Measurements from ENCODE around the gene POLR2A. TPM values are rescaled to one million over a fixed set of nuclear protein-coding genes. Genes with fewer than 3 reads are reported as not detected.

Gene POLR2A
- total RNA-seq (100 to 1,000 TPM; 165 to 501 (median 225) TPM), polyA plus RNA-seq (10 to 100 TPM; 43.6 to 82.4 TPM), total RNA-seq (774 reads per million, percentile 99 among the genes with 10 or more reads in this experiment)

DNA sequence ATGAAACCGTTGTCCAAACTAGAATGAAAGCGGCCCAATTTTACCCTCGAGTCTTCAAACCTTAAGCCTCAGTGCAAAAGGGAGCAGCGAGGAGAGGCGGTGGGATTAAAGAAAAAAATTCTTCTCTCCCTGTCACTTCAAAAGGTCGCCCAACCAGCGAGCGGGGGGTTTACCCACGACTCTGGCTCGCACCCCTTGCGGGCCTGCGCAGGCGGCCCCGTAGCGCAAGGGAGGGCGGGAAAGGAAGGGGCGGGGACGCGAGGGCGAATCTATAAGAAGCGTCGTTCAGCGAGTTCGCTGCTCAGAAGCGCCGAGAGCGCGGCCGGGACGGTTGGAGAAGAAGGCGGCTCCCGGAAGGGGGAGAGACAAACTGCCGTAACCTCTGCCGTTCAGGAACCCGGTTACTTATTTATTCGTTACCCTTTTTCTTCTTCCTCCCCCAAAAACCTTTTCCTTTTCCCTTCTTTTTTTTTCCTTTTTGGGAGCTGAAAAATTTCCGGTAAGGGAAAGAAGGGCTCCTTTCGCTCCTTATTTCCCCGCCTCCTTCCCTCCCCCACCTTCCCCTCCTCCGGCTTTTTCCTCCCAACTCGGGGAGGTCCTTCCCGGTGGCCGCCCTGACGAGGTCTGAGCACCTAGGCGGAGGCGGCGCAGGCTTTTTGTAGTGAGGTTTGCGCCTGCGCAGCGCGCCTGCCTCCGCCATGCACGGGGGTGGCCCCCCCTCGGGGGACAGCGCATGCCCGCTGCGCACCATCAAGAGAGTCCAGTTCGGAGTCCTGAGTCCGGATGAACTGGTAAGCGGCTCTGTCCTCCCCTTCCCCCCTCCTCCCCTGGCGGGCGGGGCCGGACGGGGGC is at the start of gene POLR2A:
POLR2A (plus strand) TSS at position 300 of the 852 bp plus-strand sequence.
- ChIA-PET CTCF (interaction anchor here (0.7 to 5.3 kb wide), 5 partner anchors 30 to 147 kb away, joined by 3 to 34 read pairs (median 4); partner anchors contain the start of genes SENP3 and TMEM102), POLR2A (interaction anchor here (0.6 to 6.3 kb wide), 41 partner anchors 8 to 672 kb away, joined by 3 to 107 read pairs (median 5); partner anchors contain the start of genes ACAP1, CHRNB1, FGF11 and MPDU1)
- peak; percentile 80 for ATAC-seq
- Histone ChIP-seq H3K27me3 (ENCODE audit: control insufficient read depth in 2 of 2, insufficient read depth in 2 of 2, low read length in 2 of 2) (no peaks in the 10 kb centered on the region), H3K4me3 (ENCODE audit: low read length) (peak within 1 kb of the TSS; percentile 100), H3K4me1 (ENCODE audit: control insufficient read depth in 2 of 2, insufficient read depth in 2 of 2, low read length in 2 of 2) (peaks cover 38 to 55% of the 10 kb centered on the region in 2 donors), H3K27ac (ENCODE audit: low read depth, low read length) (peak within 1 kb of the TSS; percentile 97), H3K36me3 (ENCODE audit: control insufficient read depth in 2 of 3, insufficient read depth in 3 of 3, low read length in 3 of 3) (peaks cover 0 to 6% (median 0%) of the 10 kb centered on the region in 3 experiments), H3K9me3 (ENCODE audit: control insufficient read depth in 2 of 3, low read length in 3 of 3) (no peaks in the 10 kb centered on the region)
- no peaks in the 10 kb centered on the region for H3K27me3 Mint-ChIP-seq
- DNase-seq = peak; percentile 97 to 99 (median 99)
- H3K27ac Mint-ChIP-seq = peak within 1 kb of the TSS; percentile 99 to 100 (median 100)
- H3K36me3 Mint-ChIP-seq = peaks cover 0 to 19% (median 8%) of the 10 kb centered on the region in 5 donors
- peaks cover 60 to 81% (median 72%) of the 10 kb centered on the region in 7 donors for H3K4me1 Mint-ChIP-seq
- intact Hi-C loops (cut with micrococcal nuclease) = loop anchor here (1.0 to 10.0 kb wide), 28 partner anchors 10 to 673 kb away; partner anchors contain the start of genes EIF5A (in 2 of the 2), ELP5 (in 2 of the 2), KCTD11 (in 2 of the 2) and SENP3 (in 2 of the 2)
- H3K4me3 Mint-ChIP-seq = peak within 1 kb of the TSS; percentile 86 to 100 (median 98)
- peaks cover 0 to 11% (median 0%) of the 10 kb centered on the region in 11 donors for H3K9me3 Mint-ChIP-seq

DNA sequence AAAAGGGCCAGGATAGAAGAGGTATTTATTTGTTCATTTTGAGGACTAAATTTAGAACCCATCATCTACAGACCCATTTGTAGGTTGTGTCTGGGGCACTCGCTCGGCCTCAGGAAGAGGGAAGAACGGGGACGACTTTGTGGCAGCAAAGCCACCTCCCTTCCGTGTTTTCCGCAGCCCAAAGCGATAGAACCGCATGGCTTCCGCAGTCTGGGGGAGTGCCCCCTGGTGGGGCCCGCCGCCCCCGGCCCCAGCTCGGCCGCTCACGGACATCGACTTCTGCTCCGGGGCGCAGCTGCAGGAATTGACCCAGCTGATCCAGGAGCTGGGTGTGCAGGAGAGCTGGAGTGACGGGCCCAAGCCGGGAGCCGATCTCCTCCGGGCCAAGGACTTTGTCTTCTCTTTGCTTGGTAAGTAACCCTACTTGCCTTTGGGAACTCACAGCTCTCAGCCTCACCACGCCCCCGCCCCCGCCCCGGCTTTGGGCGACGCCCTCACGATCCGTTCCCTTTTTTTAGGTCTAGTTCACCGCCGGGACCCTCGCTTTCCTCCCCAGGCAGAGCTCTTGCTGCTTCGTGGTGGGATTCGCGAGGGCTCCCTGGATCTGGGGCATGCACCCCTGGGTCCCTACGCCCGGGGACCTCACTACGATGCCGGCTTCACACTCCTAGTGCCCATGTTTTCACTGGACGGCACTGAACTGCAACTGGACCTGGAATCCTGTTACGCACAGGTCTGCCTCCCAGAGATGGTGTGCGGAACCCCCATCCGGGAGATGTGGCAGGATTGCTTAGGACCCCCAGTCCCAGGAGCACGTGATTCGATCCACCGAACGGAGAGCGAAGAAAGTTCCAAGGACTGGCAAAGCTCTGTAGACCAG is 48.2 kb upstream of the POLR2A start:
- ChIA-PET POLR2A (interaction anchor here (0.6 to 5.3 kb wide), 40 partner anchors 10 to 390 kb away, joined by 3 to 116 read pairs (median 8); partner anchors contain the start of genes ACAP1, CHRNB1, EIF5A and FXR2), CTCF (interaction anchor here (0.6 to 5.2 kb wide), 29 partner anchors 14 to 252 kb away, joined by 3 to 67 read pairs (median 7); partner anchors contain the start of genes ACAP1, KCTD11, MPDU1 and NEURL4)
- DNase-seq (peak in 3 of 9 donors; percentile 50 to 74 (median 53)), ATAC-seq (peak; percentile 44)
- H3K36me3 Mint-ChIP-seq = peaks cover 0 to 11% (median 0%) of the 10 kb centered on the region in 5 donors
- peaks cover 28 to 47% (median 37%) of the 10 kb centered on the region in 7 donors for H3K4me1 Mint-ChIP-seq
- Histone ChIP-seq H3K27ac (ENCODE audit: low read depth, low read length) (peak overlapping the region; percentile 83), H3K27me3 (ENCODE audit: control insufficient read depth in 2 of 2, insufficient read depth in 2 of 2, low read length in 2 of 2) (peaks cover 6 to 9% of the 10 kb centered on the region in 2 donors), H3K9me3 (ENCODE audit: control insufficient read depth in 2 of 3, low read length in 3 of 3) (no peaks in the 10 kb centered on the region), H3K4me1 (ENCODE audit: control insufficient read depth in 2 of 2, insufficient read depth in 2 of 2, low read length in 2 of 2) (peaks cover 16 to 45% of the 10 kb centered on the region in 2 donors), H3K36me3 (ENCODE audit: control insufficient read depth in 2 of 3, insufficient read depth in 3 of 3, low read length in 3 of 3) (no peaks in the 10 kb centered on the region), H3K4me3 (ENCODE audit: low read length) (peak overlapping the region; percentile 65)
- peak overlapping the region; percentile 89 to 97 (median 95) for H3K27ac Mint-ChIP-seq
- peaks cover 16 to 20% (median 17%) of the 10 kb centered on the region in 5 donors for H3K27me3 Mint-ChIP-seq
- intact Hi-C loops (cut with micrococcal nuclease) = loop anchor here (1.0 to 10.0 kb wide), 24 partner anchors 19 to 451 kb away; partner anchors contain the start of genes EIF5A (in 2 of the 2), ELP5 (in 2 of the 2), NEURL4 (in 2 of the 2) and PHF23 (in 2 of the 2)
- peaks cover 0 to 3% (median 0%) of the 10 kb centered on the region in 11 donors for H3K9me3 Mint-ChIP-seq
- H3K4me3 Mint-ChIP-seq = peak overlapping the region; percentile 86 to 96 (median 94)

DNA sequence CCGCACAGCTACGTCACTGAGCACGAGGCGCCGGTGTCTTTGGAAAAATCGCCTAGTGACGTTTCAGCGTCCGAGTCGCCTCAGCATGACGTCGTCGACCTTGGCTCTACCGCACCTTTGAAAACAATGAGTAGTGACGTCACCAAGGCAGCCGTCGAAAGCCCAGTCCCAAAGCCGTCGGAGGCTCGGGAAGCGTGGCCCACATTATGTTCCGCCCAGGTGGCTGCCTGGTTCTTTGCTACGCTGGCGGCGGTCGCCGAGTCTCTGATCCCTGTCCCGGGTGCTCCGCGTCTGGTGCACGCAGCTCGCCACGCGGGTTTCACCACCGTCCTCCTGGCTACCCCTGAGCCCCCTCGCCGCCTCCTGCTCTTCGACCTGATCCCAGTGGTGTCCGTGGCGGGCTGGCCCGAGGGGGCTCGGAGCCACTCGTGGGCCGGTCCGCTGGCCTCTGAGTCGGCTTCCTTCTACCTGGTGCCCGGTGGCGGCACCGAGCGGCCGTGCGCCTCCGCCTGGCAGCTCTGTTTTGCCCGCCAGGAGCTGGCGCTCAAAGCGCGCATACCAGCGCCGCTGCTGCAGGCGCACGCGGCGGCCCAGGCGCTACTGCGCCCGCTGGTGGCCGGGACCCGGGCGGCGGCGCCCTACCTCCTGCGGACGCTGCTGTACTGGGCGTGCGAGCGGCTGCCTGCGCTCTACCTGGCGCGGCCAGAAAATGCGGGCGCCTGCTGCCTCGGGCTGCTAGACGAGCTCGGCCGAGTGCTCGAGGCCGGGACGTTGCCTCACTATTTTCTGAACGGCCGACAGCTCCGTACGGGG is 47.4 kb upstream of the POLR2A start:
- peak; percentile 75 for ATAC-seq
- ChIA-PET CTCF (interaction anchor here (0.6 to 5.2 kb wide), 33 partner anchors 9 to 251 kb away, joined by 3 to 67 read pairs (median 6); partner anchors contain the start of genes ACAP1, CD68, KCTD11 and MPDU1), POLR2A (interaction anchor here (0.5 to 5.3 kb wide), 35 partner anchors 10 to 250 kb away, joined by 3 to 116 read pairs (median 9); partner anchors contain the start of genes ACAP1, ATP1B2, CHRNB1 and FXR2)
- Histone ChIP-seq H3K9me3 (ENCODE audit: control insufficient read depth in 2 of 3, low read length in 3 of 3) (no peaks in the 10 kb centered on the region), H3K36me3 (ENCODE audit: control insufficient read depth in 2 of 3, insufficient read depth in 3 of 3, low read length in 3 of 3) (no peaks in the 10 kb centered on the region), H3K27me3 (ENCODE audit: control insufficient read depth in 2 of 2, insufficient read depth in 2 of 2, low read length in 2 of 2) (peaks cover 12 to 14% of the 10 kb centered on the region in 2 donors), H3K4me1 (ENCODE audit: control insufficient read depth in 2 of 2, insufficient read depth in 2 of 2, low read length in 2 of 2) (peaks cover 16 to 47% of the 10 kb centered on the region in 2 donors), H3K27ac (ENCODE audit: low read depth, low read length) (peak overlapping the region; percentile 83), H3K4me3 (ENCODE audit: low read length) (peak overlapping the region; percentile 65)
- H3K27me3 Mint-ChIP-seq = peaks cover 21 to 28% (median 25%) of the 10 kb centered on the region in 5 donors
- H3K9me3 Mint-ChIP-seq = peaks cover 0 to 3% (median 0%) of the 10 kb centered on the region in 11 donors
- H3K36me3 Mint-ChIP-seq = peaks cover 0 to 12% (median 0%) of the 10 kb centered on the region in 5 donors
- peak; percentile 75 to 87 (median 84) for DNase-seq
- peak overlapping the region; percentile 86 to 96 (median 94) for H3K4me3 Mint-ChIP-seq
- H3K4me1 Mint-ChIP-seq = peaks cover 28 to 47% (median 37%) of the 10 kb centered on the region in 7 donors
- H3K27ac Mint-ChIP-seq = peak overlapping the region; percentile 89 to 97 (median 95)
- intact Hi-C loops (cut with micrococcal nuclease) = loop anchor here (1.0 to 10.0 kb wide), 8 partner anchors 42 to 422 kb away; partner anchors contain the start of genes CTDNEP1 (in 1 of the 2), ELP5 (in 1 of the 2), RNASEK (in 1 of the 2) and SENP3 (in 1 of the 2)

DNA sequence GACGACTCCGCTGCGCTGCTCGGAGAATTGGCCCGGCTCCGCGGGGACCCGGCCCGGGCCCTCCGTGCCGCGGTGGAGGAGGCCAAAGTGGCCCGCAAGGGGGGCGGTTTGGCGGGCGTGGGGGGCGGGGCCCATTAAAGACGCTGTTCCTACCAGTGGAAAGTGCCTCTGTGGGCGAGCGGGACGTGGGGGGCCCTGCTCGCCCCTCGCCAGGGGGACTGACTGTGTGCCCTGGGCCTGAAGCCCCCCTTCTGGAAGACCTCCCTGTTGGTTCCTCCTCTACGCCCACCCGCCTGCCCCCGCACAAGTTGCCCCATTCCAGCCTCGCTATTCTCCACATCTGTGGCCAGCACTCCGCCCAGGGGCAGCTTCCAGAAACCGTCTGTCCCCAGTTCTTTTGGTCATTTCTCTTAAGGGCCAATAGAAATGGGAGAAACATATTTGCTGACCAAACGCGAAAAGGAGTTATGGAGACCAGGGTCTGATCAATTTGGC is 46.8 kb upstream of the POLR2A start:
- intact Hi-C loops (cut with micrococcal nuclease) = loop anchor here (1.0 to 10.0 kb wide), 8 partner anchors 41 to 423 kb away; partner anchors contain the start of genes CTDNEP1 (in 1 of the 2), ELP5 (in 1 of the 2), RNASEK (in 1 of the 2) and SENP3 (in 1 of the 2)
- Histone ChIP-seq H3K4me3 (ENCODE audit: low read length) (peak overlapping the region; percentile 27), H3K27ac (ENCODE audit: low read depth, low read length) (peak overlapping the region; percentile 27), H3K27me3 (ENCODE audit: control insufficient read depth in 2 of 2, insufficient read depth in 2 of 2, low read length in 2 of 2) (peaks cover 12 to 17% of the 10 kb centered on the region in 2 donors), H3K36me3 (ENCODE audit: control insufficient read depth in 2 of 3, insufficient read depth in 3 of 3, low read length in 3 of 3) (no peaks in the 10 kb centered on the region), H3K4me1 (ENCODE audit: control insufficient read depth in 2 of 2, insufficient read depth in 2 of 2, low read length in 2 of 2) (peaks cover 16 to 47% of the 10 kb centered on the region in 2 donors), H3K9me3 (ENCODE audit: control insufficient read depth in 2 of 3, low read length in 3 of 3) (no peaks in the 10 kb centered on the region)
- ATAC-seq (no peak), DNase-seq (peak in 1 of 9 donors; percentile 16)
- peaks cover 0 to 16% (median 0%) of the 10 kb centered on the region in 5 donors for H3K36me3 Mint-ChIP-seq
- peak overlapping the region in 5 of 9 donors; percentile 76 to 84 (median 83) for H3K27ac Mint-ChIP-seq
- ChIA-PET CTCF (interaction anchor here (0.9 to 5.2 kb wide), 22 partner anchors 8 to 249 kb away, joined by 3 to 67 read pairs (median 8); partner anchors contain the start of genes ACAP1, KCTD11, MPDU1 and NEURL4), POLR2A (interaction anchor here (0.9 to 5.3 kb wide), 28 partner anchors 9 to 249 kb away, joined by 3 to 116 read pairs (median 12); partner anchors contain the start of genes ACAP1, ATP1B2, CHRNB1 and GPS2)
- peak overlapping the region; percentile 76 to 96 (median 88) for H3K4me3 Mint-ChIP-seq
- peaks cover 25 to 35% (median 31%) of the 10 kb centered on the region in 5 donors for H3K27me3 Mint-ChIP-seq
- peaks cover 0 to 3% (median 0%) of the 10 kb centered on the region in 11 donors for H3K9me3 Mint-ChIP-seq
- peaks cover 28 to 47% (median 39%) of the 10 kb centered on the region in 7 donors for H3K4me1 Mint-ChIP-seq
